ENCODE results near the gene PDE8A. TPM values are rescaled to one million over a fixed set of nuclear protein-coding genes. Genes with fewer than 3 reads are reported as not detected.

The PDE8A gene, protein sequence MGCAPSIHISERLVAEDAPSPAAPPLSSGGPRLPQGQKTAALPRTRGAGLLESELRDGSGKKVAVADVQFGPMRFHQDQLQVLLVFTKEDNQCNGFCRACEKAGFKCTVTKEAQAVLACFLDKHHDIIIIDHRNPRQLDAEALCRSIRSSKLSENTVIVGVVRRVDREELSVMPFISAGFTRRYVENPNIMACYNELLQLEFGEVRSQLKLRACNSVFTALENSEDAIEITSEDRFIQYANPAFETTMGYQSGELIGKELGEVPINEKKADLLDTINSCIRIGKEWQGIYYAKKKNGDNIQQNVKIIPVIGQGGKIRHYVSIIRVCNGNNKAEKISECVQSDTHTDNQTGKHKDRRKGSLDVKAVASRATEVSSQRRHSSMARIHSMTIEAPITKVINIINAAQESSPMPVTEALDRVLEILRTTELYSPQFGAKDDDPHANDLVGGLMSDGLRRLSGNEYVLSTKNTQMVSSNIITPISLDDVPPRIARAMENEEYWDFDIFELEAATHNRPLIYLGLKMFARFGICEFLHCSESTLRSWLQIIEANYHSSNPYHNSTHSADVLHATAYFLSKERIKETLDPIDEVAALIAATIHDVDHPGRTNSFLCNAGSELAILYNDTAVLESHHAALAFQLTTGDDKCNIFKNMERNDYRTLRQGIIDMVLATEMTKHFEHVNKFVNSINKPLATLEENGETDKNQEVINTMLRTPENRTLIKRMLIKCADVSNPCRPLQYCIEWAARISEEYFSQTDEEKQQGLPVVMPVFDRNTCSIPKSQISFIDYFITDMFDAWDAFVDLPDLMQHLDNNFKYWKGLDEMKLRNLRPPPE
- total RNA-seq, result 29.2 and 31.2 TPM in 2 replicates

DNA sequence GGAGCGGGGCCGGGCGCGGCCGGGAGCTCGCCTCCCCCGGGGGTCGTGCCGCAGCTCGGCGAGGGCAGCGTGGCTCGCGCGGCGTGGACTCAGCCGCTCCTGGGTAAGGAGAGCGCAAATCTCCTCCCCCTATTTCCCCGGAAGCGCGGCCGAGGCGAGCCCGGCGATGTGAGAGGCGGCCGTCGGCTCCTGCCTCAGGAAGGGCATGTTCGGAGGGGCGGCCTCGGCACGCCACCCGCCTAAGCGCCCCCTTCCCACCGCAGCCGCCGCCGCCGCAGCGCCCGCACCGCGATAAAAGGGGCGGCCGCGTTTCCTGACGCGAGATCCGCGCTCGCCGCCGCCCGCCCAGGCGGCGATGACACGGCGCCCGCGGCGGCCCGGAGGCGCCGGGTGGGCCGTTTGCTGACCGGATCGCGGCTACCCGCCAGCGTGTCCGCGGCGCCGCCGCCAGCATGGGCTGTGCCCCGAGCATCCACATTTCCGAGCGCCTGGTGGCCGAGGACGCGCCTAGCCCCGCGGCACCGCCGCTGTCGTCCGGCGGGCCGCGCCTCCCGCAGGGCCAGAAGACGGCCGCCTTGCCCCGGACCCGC, at the start of gene PDE8A:
Gene PDE8A, plus strand, starts transcription at position 146 of the 590 bp plus-strand sequence. Its CDS starts 307 bp downstream, at position 453.

Other genes with a start within 250 kb of the PDE8A start
- 4.8 and 8.1 TPM in 2 replicates for gene ZNF592, start 233.3 kb upstream of the PDE8A start, total RNA-seq
- 0.89 and 9.8 TPM in 2 replicates for gene ALPK3, start 164.5 kb upstream of the PDE8A start, total RNA-seq
- not detected in 2 replicates for gene SLC28A1, start 97.2 kb upstream of the PDE8A start, total RNA-seq